NCI-H1092 treated with DMSO at 0.1 percent for 48 hours (cell line): Measurements from ENCODE around the gene ATP2C1.
A peak's percentile ranks its signal among the peaks of the same experiment; 100 is the strongest.
"Not testable (repeated sequence)": the region's sequence is repeated elsewhere in the genome, so short reads cannot be mapped to it uniquely, and the experiment has no call there.

Source experiments
- DNase-seq: peaks from one replicate; lab custom pipeline; 2025; lab: John Stamatoyannopoulos, UW

The ATP2C1 gene

GRCh38 chr3:130893376-130894129 lies at the start of gene ATP2C1:
TSS of gene ATP2C1 (plus strand) at chr3:130894084. CDS start at chr3:130894770, 686 bp downstream.
- DNase-seq, result peak; percentile 97

- DNase-seq, result no peak
Observed at GRCh38 chr3:130844462-130844861, 49.4 kb upstream of the ATP2C1 start.

DNA sequence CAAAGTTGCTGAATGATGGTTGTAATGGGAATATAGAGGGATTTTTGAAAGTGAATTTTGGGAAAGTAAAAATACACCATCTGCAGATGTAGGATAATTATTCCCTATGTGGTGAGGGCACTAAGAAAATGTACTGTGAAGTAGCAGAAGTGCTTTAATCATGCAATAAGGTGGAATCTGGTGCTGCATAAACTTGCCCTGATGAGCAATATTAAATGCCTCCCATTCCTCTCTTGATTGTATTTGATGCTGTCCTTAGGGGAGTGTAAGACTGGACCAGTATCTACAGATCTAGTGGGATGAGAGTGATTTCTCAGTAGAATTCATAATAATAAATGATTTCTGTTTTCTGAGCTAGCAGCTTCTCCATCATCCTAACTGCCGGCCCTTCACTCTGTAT lies 47.7 kb upstream of the ATP2C1 start:
- no peak for DNase-seq

GRCh38 chr3:130849091-130849552 lies 44.8 kb upstream of the ATP2C1 start:
- DNase-seq, result peak; percentile 78

GRCh38 chr3:130850044-130850797 lies 43.7 kb upstream of the ATP2C1 start:
- peak; percentile 84 for DNase-seq

DNA sequence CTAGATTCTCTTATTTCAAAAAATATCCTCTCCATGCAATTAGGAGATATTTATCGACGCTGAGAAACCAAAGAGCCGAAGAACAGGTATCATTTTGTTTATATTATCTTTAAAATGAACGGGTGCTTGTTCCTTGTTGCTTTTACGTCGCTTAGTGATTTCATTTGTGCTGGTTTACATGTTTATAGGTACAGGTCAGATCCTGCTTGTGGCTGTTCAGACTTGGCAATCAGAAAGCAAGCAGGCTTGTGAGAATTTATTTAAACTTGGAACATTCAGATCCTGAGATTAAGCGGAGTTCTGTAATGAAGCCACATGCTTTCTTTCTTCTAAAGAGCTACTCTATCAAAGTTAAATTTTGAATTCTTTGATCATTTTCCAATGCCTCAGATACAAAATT lies 43.0 kb upstream of the ATP2C1 start:
- DNase-seq, result peak; percentile 53

- peak; percentile 51 for DNase-seq
Observed at GRCh38 chr3:130851277-130851676, 42.6 kb upstream of the ATP2C1 start.

GRCh38 chr3:130853581-130853980 lies 40.3 kb upstream of the ATP2C1 start:
- no peak for DNase-seq

GRCh38 chr3:130854208-130854864 lies 39.5 kb upstream of the ATP2C1 start:
- no peak for DNase-seq

GRCh38 chr3:130857336-130858026 lies 36.4 kb upstream of the ATP2C1 start:
- DNase-seq, result no peak

- not testable (repeated sequence) for DNase-seq
Observed at GRCh38 chr3:130862130-130862529, 31.8 kb upstream of the ATP2C1 start.

- DNase-seq, result no peak
Observed at GRCh38 chr3:130865489-130865888, 28.4 kb upstream of the ATP2C1 start.

DNA sequence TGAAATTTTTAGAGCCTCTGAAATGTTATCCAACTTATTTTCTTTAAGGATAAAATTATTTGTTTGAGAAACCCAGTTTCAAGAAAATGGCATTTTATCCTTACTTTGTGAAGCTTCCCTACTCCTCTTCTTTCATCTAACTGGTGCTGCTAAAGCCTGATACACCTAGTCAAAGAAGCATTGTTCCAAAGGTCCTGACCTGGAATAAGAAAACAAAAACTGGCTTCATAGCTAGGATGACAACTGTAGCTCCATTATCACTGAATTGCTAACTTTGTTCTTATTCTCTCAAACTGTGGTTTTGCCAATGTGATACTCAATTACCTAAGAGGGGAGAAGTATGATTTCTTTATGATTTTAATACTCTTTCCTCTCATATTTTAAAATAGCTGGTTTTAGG lies 27.6 kb upstream of the ATP2C1 start:
- DNase-seq, result no peak

- DNase-seq, result no peak
Observed at GRCh38 chr3:130870423-130870822, 23.5 kb upstream of the ATP2C1 start.

- no peak for DNase-seq
Observed at GRCh38 chr3:130876594-130876993, 17.3 kb upstream of the ATP2C1 start.

GRCh38 chr3:130878464-130878863 lies 15.4 kb upstream of the ATP2C1 start:
- no peak for DNase-seq

DNA sequence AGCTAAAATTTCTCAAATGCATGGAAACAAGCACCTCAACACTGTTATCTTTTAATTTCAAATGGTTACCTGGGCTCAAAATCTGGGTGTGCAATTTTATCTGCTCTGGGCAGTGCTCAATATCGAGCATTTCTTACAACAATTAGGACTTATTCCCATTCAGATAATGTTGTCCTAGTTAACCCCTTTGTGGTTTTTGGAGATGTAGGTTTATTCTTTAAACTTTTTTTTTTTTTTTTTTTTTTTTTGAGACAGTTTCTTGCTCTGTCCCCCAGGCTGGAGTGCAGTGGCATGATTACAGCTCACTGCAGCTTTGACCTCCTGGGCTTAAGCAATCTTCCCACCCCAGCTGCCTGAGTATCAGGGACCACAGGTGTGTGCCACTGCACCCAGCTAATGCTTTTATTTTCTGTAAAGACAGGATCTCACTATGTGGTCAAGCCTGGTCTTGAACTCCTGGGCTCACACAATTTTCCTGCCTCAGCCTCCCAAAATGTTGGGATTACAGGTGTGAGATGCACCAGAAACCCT lies 4.4 kb upstream of the ATP2C1 start:
- DNase-seq, result no peak

DNA sequence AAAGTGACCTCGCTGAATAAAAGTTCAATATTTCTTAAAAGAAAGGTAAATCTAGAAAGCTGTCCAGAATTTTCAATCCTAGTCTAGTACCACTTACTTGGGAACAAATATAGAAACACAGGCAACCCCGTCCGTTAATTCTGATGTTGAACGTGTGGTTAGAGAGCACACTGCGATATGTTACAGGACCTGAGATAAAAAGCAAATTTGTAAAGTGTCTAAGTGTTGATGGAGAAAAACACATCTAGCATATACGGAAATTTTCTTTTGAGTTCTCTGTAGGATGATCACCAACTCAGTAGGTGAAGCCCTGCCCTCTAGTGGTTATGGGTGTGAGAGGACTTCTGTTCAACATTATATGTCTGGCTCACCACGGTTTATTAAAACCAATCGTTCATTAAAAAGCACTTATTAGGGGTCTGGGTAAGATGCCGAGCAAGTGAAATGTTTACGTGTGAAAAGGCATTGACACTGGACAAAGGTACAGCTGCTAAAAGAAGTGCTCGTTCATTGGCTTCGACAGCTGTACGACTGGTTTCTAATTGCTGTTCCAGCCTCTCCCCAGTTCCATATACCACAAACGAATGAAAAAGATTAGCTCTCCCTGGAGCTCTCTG lies 1.0 kb upstream of the ATP2C1 start:
- DNase-seq, result peak; percentile 90

DNA sequence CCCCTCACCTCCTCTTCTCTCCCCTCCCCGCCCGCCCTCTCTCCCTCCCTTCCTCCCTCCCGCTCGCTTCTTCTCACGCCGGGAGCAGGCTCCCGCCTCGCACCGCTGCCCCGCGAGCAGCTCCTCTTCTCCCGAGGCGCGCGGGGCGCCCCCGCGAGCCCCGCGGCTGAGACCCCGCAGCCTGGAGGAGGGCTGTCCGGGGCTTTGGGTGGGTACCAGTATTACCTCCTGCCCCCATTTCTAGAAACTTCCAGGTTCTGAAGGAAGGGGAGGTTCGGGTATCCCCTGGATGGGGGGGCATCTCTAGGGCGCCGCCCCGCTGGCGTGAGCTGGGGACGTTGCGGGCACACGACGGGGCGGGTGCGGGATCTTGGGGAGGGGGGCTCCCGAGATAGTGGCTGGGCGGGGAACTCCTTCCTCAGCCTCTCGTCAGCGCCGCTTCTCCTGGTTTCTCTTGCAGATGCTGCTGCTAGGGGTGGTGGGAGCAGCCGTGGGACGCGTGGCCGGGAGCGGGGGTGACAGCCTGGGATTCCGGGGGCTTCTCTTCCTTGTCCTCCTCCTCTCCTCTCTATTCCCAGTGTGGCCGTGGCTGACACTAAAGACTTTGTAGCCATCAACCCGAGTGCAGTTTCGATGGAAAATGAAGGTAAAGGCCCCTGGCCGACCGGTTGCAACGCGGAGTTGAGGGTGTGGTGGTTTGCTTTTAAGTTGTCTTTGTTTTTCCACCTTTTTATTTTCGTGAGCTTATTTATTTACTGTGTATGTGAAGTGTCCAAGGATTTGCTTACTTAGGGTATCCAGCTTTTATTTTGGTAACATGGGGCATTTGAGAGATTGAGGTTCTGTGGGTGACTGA lies 474 bp downstream of the ATP2C1 start:
- peak; percentile 58 for DNase-seq

DNA sequence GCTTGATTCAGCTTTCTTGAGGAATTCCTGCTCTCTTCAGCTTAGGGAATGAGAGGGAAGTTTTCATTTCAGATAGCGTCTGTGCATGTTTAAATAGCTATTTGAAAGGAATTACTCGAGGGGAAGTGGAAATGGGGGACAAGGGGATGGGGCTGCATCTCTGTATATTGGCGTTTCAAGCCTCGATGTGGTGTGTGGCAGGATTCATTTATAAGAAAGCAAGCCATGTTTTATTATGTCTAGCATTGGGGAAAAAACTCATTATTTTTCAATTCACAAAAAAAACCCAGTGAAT lies 1.0 kb downstream of the ATP2C1 start:
- no peak for DNase-seq
